OCI-LY7 (cell line): ENCODE results near the gene IL21R.

Experiments
- CTCF ChIP-seq: fragments of 200-600 bp; sonication (generic); conservative IDR thresholded peaks from 2 replicates; pipeline ENCODE4 v1.5.1; 2014; ENCODE audit warnings: mild to moderate bottlenecking, antibody characterized with exemption, low read length, moderate library complexity, mixed read lengths
- EZH2phosphoT487 ChIP-seq: fragments of 200-600 bp; sonication (generic); IDR thresholded peaks from 2 replicates; pipeline ENCODE4 v1.6.1; 2018; ENCODE audit warnings: low read depth, borderline replicate concordance, mild to moderate bottlenecking, mixed run types, antibody characterized with exemption, low read length, moderate library complexity, mixed read lengths

GRCh38 chr16:27381236-27381635 lies 20.7 kb upstream of the IL21R start:
- TF ChIP-seq CTCF: no peak
- TF ChIP-seq EZH2phosphoT487: no peak
